AG09309 (cell line): Measurements from ENCODE around the gene ZNF714.

ENCODE experiments used
- DNase-seq: peaks from one replicate; pipeline ENCODE4 v3.0.0-alpha.2; 2010; ENCODE audit warnings: low read depth
- H3K4me3 ChIP-seq: 2 replicates; pipeline ENCODE4 v1.5.1; 2011; ENCODE audit warnings: mild to moderate bottlenecking, low read depth, low read length, moderate library complexity; ENCODE audit not compliant: control insufficient read depth
- TF ChIP-seq, protein P1 (sequence below): IDR thresholded peaks from 2 replicates; pipeline ENCODE4 v1.5.1; 2011; ENCODE audit warnings: mild to moderate bottlenecking, low read depth, low read length, inconsistent platforms; ENCODE audit not compliant: insufficient read depth, control insufficient read depth; ENCODE audit errors: missing control alignments

Gene ZNF714

DNA sequence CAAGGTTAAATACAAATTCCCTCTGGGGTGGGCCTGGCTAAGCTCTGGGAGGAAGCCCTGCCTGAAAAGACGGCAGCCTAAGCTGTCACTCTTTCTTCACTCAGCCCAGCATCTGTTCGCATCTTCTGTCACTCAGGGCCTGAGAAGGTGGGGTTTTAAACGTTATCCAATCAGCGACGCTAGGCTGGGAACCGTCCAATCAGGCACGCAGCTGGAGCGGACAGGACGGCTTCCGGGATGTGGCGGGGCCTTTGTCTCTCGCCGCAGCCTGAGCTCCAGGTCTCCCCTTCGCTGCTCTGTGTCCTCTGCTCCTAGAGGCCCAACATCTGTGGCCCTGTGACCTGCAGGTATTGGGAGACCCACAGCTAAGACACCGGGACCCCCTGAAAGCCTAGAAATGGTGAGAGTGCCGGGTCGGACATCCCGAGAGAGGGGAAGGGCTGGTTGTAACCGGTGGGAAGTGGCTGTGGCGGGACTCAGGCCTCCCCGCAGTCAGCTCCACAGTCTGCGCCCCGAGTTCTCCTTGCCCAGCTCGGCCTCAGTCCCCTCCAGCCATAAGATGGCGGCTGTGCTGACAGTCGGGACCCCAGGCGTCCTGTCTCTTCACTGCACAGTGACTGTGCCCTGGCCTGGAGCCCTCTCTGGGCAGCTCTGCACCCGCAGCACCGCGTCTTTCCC lies 59.9 kb downstream of the ZNF714 start, which contains the start of gene ZNF431:
ZNF431 (plus strand) TSS at position 254 of the 678 bp plus-strand sequence; CDS start at position 398, 144 bp downstream.
- DNase-seq, result peak; percentile 74
- TF ChIP-seq, protein P1, sequence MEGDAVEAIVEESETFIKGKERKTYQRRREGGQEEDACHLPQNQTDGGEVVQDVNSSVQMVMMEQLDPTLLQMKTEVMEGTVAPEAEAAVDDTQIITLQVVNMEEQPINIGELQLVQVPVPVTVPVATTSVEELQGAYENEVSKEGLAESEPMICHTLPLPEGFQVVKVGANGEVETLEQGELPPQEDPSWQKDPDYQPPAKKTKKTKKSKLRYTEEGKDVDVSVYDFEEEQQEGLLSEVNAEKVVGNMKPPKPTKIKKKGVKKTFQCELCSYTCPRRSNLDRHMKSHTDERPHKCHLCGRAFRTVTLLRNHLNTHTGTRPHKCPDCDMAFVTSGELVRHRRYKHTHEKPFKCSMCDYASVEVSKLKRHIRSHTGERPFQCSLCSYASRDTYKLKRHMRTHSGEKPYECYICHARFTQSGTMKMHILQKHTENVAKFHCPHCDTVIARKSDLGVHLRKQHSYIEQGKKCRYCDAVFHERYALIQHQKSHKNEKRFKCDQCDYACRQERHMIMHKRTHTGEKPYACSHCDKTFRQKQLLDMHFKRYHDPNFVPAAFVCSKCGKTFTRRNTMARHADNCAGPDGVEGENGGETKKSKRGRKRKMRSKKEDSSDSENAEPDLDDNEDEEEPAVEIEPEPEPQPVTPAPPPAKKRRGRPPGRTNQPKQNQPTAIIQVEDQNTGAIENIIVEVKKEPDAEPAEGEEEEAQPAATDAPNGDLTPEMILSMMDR, result no peak
- H3K4me3 ChIP-seq, result peak within 1 kb of the TSS; percentile 95

DNA sequence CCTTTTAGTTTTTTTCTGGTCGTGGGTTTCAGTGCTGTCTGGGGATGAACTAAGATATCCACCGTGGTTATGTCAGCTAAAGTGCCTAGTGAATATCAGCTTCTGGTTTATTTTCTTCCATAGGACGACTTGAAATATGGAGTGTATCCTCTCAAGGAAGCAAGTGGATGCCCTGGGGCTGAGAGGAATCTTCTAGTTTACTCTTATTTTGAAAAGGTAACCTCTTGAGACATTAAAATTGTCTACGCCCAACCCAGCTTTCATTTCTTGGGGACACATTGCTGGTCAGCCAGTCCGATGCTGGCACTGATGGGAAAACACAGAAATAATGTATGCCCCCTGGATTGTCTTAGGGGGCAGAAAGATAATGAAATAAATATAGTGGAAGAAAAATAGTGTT lies 61.4 kb downstream of the ZNF714 start:
- H3K4me3 ChIP-seq, result no peak overlapping the region
- no peak for DNase-seq
- TF ChIP-seq, protein P1, result no peak

DNA sequence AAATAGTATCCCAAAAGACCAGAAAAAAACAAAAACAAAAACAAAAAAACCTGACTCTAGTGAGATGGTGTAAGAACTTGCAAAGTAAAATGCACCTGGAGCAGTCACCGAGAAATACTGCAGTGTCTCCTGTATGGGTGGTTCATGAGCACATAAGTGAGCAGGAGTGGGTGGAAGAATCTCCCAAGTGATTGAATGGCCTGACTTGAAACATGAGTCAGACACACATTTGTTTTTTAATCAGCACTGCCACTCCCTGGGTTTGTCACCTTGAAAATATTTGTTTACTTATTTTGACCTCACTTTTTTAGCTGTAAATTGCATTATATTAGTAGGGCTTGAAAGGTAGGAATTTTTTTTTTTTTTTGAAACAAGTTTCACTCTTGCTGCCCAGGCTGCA lies 61.9 kb downstream of the ZNF714 start:
- DNase-seq, result no peak
- H3K4me3 ChIP-seq, result no peak overlapping the region
- TF ChIP-seq, protein P1, result no peak

DNA sequence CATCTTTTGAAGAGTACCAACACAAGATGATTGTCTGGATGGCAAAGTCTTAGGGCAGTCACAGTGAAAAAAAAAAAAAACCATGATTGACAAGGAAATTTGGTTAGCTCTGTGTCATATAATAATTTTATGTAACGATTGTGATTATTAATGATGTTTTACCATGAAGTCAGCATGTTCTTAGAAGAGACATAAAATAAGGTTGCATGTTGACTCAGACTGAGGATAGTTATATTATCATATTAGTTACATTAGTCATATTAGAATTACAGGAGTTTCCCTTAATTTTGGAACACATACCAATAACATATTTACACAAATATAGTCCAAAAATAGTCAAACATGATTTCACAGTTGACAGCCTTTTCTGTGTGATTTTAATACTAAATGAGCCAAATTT lies 65.5 kb downstream of the ZNF714 start:
- TF ChIP-seq, protein P1, result no peak
- H3K4me3 ChIP-seq, result no peak overlapping the region
- DNase-seq, result no peak

DNA sequence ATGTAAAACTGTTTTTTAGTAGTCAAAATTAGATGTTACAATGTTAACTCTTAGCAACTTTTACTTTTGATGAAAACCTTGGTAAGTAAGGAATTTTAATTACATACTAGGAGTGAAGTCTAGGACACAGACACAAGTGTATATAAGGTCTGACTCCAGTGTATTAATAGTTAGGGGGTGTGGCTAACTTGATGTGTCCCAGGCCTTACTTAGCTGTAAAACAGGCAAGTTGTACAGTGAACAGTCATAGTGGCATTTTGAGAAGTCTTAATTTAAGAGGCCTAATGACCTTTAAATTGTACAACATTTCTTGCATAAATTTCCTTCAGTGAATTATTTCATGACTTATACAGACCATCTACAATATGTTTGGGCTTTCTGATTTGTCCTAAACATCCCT lies 66.7 kb downstream of the ZNF714 start:
- H3K4me3 ChIP-seq, result no peak overlapping the region
- TF ChIP-seq, protein P1, result no peak
- no peak for DNase-seq

DNA sequence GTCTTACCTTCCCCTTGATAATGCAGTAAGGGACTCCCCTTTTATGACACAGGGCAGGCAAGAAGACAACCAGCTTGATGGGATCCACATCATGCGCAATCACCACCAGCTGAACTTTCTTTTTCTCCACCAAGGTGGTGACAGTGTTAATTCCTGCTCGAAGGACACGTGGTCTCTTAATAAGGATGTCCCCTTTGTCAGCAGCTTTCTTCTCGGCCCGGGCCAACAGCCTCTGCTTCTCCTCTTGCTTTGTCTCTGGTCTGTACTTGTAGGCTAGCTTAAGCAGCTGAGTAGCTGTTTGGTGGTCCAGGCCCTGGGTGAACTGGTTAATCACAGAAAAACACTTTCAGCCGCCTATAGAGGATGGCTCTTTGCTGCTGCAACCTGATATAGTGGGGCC lies 67.9 kb downstream of the ZNF714 start:
- TF ChIP-seq, protein P1, result no peak
- H3K4me3 ChIP-seq, result no peak overlapping the region
- DNase-seq, result no peak
